ENCODE results near the gene PPDPF.

PPDPF gene

DNA sequence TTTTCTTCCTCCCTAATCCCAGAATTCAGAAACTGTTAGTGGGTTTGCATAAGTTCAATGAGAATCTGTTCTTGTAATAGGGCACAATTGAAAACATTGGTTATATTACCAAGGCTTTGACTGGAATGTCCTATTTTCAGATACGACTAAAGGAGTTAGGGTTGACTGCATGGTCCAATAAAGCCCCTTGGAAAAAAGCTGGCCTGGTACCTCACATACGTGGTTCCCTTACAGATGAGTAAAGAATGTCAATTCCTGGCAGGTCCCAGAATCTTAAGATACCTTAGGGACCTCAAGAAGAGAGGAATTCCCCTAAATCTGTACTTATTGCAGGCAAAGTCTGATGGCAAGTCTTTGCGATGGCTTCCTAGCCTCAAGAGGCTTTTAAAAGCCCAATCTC lies 4.6 kb downstream of the PPDPF start:
- no peak overlapping the region for H3K4me3 ChIP-seq (replicated peaks; ENCODE audit: insufficient read depth, low read length)
- no peak overlapping the region for H3K27ac ChIP-seq (replicated peaks)
- H3K27me3 ChIP-seq (ENCODE audit: insufficient read depth, poor library complexity, severe bottlenecking) = no peaks in the 10 kb centered on the region
- no peak for DNase-seq (ENCODE audit: low read depth in 1 of 2, low spot score in 1 of 2)
- TF ChIP-seq CTCF (IDR thresholded peaks at IDR 0.05; ENCODE audit: insufficient read depth, low read length) (no peak), SPI1 (IDR thresholded peaks at IDR 0.05; ENCODE audit: borderline replicate concordance, low read depth) (no peak), POLR2AphosphoS5 (IDR thresholded peaks at IDR 0.05; ENCODE audit: low read depth) (no peak), GABPA (IDR thresholded peaks at IDR 0.05; ENCODE audit: low read depth) (no peak), REST (IDR thresholded peaks at IDR 0.05; ENCODE audit: insufficient replicate concordance, low read depth) (no peak)

DNA sequence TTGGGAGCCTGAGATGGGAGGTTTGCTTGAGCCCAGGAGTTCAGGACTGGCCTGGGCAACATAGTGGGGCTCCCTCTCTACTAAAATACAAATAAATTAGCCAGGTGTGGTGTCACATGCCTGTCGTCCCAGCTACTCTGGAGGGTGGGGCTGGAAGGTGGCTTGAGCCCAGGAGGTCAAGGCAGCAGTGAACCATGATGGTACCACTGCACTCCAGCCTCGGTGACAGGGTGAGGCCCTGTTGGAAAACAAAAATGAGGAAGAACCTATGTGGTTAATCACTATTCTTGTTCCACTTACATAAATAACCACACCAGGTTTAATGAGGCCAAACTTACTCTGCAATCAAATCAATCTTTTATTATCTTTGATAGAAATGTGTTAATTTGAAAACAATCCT lies 5.4 kb downstream of the PPDPF start:
- Histone ChIP-seq H3K27me3 (ENCODE audit: insufficient read depth, poor library complexity, severe bottlenecking) (no peaks in the 10 kb centered on the region), H3K27ac (replicated peaks) (no peak overlapping the region), H3K4me3 (replicated peaks; ENCODE audit: insufficient read depth, low read length) (no peak overlapping the region)
- no peak for TF ChIP-seq GABPA (IDR thresholded peaks at IDR 0.05; ENCODE audit: low read depth)
- TF ChIP-seq SPI1 (IDR thresholded peaks at IDR 0.05; ENCODE audit: borderline replicate concordance, low read depth) = no peak
- TF ChIP-seq CTCF (IDR thresholded peaks at IDR 0.05; ENCODE audit: insufficient read depth, low read length) = no peak
- TF ChIP-seq POLR2AphosphoS5 (IDR thresholded peaks at IDR 0.05; ENCODE audit: low read depth) = no peak
- TF ChIP-seq REST (IDR thresholded peaks at IDR 0.05; ENCODE audit: insufficient replicate concordance, low read depth) = no peak
- DNase-seq (ENCODE audit: low read depth in 1 of 2, low spot score in 1 of 2) = no peak

DNA sequence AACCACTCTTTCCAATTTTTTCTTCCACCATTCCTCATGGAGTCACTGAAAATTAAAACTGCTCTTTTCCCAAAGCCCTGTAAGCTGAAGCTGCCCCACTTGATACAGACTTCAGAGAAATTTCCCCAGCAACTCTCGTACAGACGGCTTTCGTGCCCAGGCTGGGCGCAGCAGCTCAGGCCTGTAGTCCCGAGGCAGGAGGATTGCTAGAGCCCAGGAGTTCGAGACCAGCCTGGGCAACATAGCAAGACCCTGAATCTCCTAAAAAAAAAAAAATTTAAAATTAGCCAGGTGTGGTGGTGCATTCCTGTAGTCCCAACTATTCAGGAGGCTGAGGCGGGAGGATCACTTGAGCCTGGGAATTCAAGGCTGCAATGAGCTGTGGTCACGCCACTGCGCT lies 6.6 kb downstream of the PPDPF start:
- H3K27me3 ChIP-seq (ENCODE audit: insufficient read depth, poor library complexity, severe bottlenecking) = no peaks in the 10 kb centered on the region
- no peak for DNase-seq (ENCODE audit: low read depth in 1 of 2, low spot score in 1 of 2)
- H3K4me3 ChIP-seq (replicated peaks; ENCODE audit: insufficient read depth, low read length) = no peak overlapping the region
- no peak for TF ChIP-seq GABPA (IDR thresholded peaks at IDR 0.05; ENCODE audit: low read depth)
- TF ChIP-seq REST (IDR thresholded peaks at IDR 0.05; ENCODE audit: insufficient replicate concordance, low read depth) = no peak
- TF ChIP-seq SPI1 (IDR thresholded peaks at IDR 0.05; ENCODE audit: borderline replicate concordance, low read depth) = no peak
- no peak for TF ChIP-seq POLR2AphosphoS5 (IDR thresholded peaks at IDR 0.05; ENCODE audit: low read depth)
- no peak for TF ChIP-seq CTCF (IDR thresholded peaks at IDR 0.05; ENCODE audit: insufficient read depth, low read length)
- no peak overlapping the region for H3K27ac ChIP-seq (replicated peaks)

Data from HL-60 (cell line).